CD14-positive monocyte (primary cell): ENCODE results near the gene RANBP10. TPM values are rescaled to one million over a fixed set of nuclear protein-coding genes. Genes with fewer than 3 reads are reported as not detected.
A peak's percentile ranks its signal among the peaks of the same experiment; 100 is the strongest.

Experiments used
- DNase-seq, 3 donors: peaks; one replicate each; pipeline ENCODE4 v3.0.0-alpha.2; 2011 to 2022
- H2AFZ ChIP-seq: 2 replicates; pipeline ENCODE4 v1.6.0; 2012; ENCODE audit warnings: mild to moderate bottlenecking, low read depth, low read length, inconsistent platforms; ENCODE audit not compliant: insufficient read depth, poor library complexity, severe bottlenecking
- H3K27ac ChIP-seq, 2 donors: 1 replicate in 1 of 2; 2 replicates in 1 of 2; pipeline ENCODE4 v1.5.1; 2012 to 2013; ENCODE audit warnings: low read length in 2 of 2, control low read depth in 1 of 2, inconsistent platforms in 1 of 2, low read depth in 1 of 2, mild to moderate bottlenecking in 1 of 2
- H3K27me3 ChIP-seq, 2 donors: one replicate each; pipeline versions ENCODE4 v1.6.0 to v1.6.1; 2011 to 2013; ENCODE audit warnings: low read length in 2 of 2; ENCODE audit not compliant: control insufficient read depth in 2 of 2, insufficient read depth in 2 of 2
- H3K36me3 ChIP-seq, 2 donors: replicated peaks in 1 of 2; 1 replicate in 1 of 2; 2 replicates in 1 of 2; pipeline versions ENCODE4 v1.5.1 to v1.6.1; 2012 to 2013; ENCODE audit warnings: low read length in 2 of 2, control low read depth in 1 of 2, inconsistent platforms in 1 of 2, mild to moderate bottlenecking in 1 of 2; ENCODE audit not compliant: insufficient read depth in 2 of 2, control insufficient read depth in 1 of 2
- H3K4me1 ChIP-seq, 2 donors: 1 replicate in 1 of 2; 2 replicates in 1 of 2; pipeline versions ENCODE4 v1.5.1 to v1.6.1; 2012 to 2013; ENCODE audit warnings: low read length in 2 of 2, control low read depth in 1 of 2, inconsistent platforms in 1 of 2, mild to moderate bottlenecking in 1 of 2, moderate library complexity in 1 of 2; ENCODE audit not compliant: insufficient read depth in 2 of 2, control insufficient read depth in 1 of 2
- H3K4me2 ChIP-seq: replicated peaks from 2 replicates; pipeline ENCODE3; 2012; ENCODE audit warnings: low read length, moderate library complexity, mild to moderate bottlenecking; ENCODE audit not compliant: poor library complexity, severe bottlenecking; ENCODE audit errors: extremely low read depth
- H3K4me3 ChIP-seq, 3 experiments: fragments of 200-600 bp in 1 of 3; sonication (generic) in 1 of 3; replicated peaks in 1 of 3; 1 replicate in 2 of 3; 2 replicates in 1 of 3; pipeline ENCODE4 v1.5.1; 2011 to 2013; ENCODE audit warnings: low read length in 3 of 3, mild to moderate bottlenecking in 3 of 3, control low read depth in 2 of 3, low read depth in 2 of 3, inconsistent platforms in 1 of 3, moderate library complexity in 1 of 3
- H3K79me2 ChIP-seq: 2 replicates; pipeline ENCODE4 v1.6.0; 2012; ENCODE audit warnings: mild to moderate bottlenecking, control low read depth, inconsistent platforms, low read length, moderate library complexity; ENCODE audit not compliant: insufficient read depth
- H3K9ac ChIP-seq: 2 replicates; pipeline ENCODE4 v1.6.0; 2017; ENCODE audit warnings: low read length, mild to moderate bottlenecking; ENCODE audit not compliant: insufficient read depth, poor library complexity, severe bottlenecking
- H3K9me3 ChIP-seq, 2 donors: replicated peaks in 1 of 2; 1 replicate in 1 of 2; 2 replicates in 1 of 2; pipeline versions ENCODE4 v1.5.1 to v1.6.1; 2012 to 2013; ENCODE audit warnings: low read length in 2 of 2, control low read depth in 1 of 2; ENCODE audit not compliant: control insufficient read depth in 1 of 2, insufficient read depth in 1 of 2
- H4K20me1 ChIP-seq: 2 replicates; pipeline ENCODE4 v1.6.0; 2012; ENCODE audit warnings: mild to moderate bottlenecking, low read length, control low read depth, moderate library complexity; ENCODE audit not compliant: insufficient read depth
- H3K27ac Mint-ChIP-seq, 7 donors: one replicate each; pipeline ENCODE4 v1.8.0; 2020; ENCODE audit warnings: mild to moderate bottlenecking in 7 of 7, mixed read lengths in 7 of 7, moderate library complexity in 6 of 7, inconsistent platforms in 2 of 7
- H3K27me3 Mint-ChIP-seq, 3 donors: one replicate each; pipeline ENCODE4 v1.8.0; 2021 to 2022; ENCODE audit warnings: low read depth in 3 of 3, mild to moderate bottlenecking in 3 of 3, mixed read lengths in 3 of 3, moderate library complexity in 3 of 3, inconsistent platforms in 1 of 3
- H3K36me3 Mint-ChIP-seq, 2 donors: one replicate each; pipeline ENCODE4 v1.8.0; 2020; ENCODE audit warnings: mixed read lengths in 2 of 2, inconsistent platforms in 1 of 2, mild to moderate bottlenecking in 1 of 2
- H3K4me1 Mint-ChIP-seq: one replicate; pipeline ENCODE4 v1.8.0; 2020; ENCODE audit warnings: mild to moderate bottlenecking, mixed read lengths
- H3K4me3 Mint-ChIP-seq, 2 donors: one replicate each; pipeline ENCODE4 v1.8.0; 2020; ENCODE audit warnings: mild to moderate bottlenecking in 2 of 2, mixed read lengths in 2 of 2, moderate library complexity in 1 of 2
- H3K9me3 Mint-ChIP-seq, 7 donors: one replicate each; pipeline ENCODE4 v1.8.0; 2020 to 2022; ENCODE audit warnings: mixed read lengths in 7 of 7, mild to moderate bottlenecking in 6 of 7, moderate library complexity in 6 of 7, inconsistent platforms in 2 of 7
- WGBS: methylation state at CpG from one replicate; pipeline ENCODE4 v1.1.5; 2013; ENCODE audit warnings: missing lambda C conversion rate; ENCODE audit not compliant: insufficient coverage; 5-methylcytosine and 5-hydroxymethylcytosine counted together
- intact Hi-C, 2 donors: fragments of 100-400 bp; cut with micrococcal nuclease; formaldehyde crosslinking; loops; one replicate each; pipeline versions ENCODE4 v1.15.0 to v1.15.1; 2023
- polyA plus RNA-seq, 3 donors: library from polyadenylated mRNA; depleted of rRNA in 1 of 3; unstranded in 2 of 3; stranded (reverse) in 1 of 3; fragments of 300-500 nt in 2 of 3; fragments of >200 nt in 1 of 3; fragmentation: Illumina TruSeq in 2 of 3; gene quantifications; 1 replicate in 2 of 3; 2 replicates in 1 of 3; pipeline ENCODE4 v1.2.3, GENCODE V29; 2012 to 2021
- TF ChIP-seq, protein P1 (sequence below): fragments of 200-600 bp; IDR thresholded peaks from one replicate; pipeline ENCODE4 v1.8.0; 2022; ENCODE audit warnings: antibody characterized with exemption, mild to moderate bottlenecking

The RANBP10 gene
- polyA plus RNA-seq, 3 donors: 6.4 to 16.7 (median 6.6) TPM

- H3K4me2 ChIP-seq: peak overlapping the region; percentile 99
- peak overlapping the region; percentile 95 for H2AFZ ChIP-seq
- Mint-ChIP-seq H3K27ac (peak overlapping the region in 6 of 7 donors; percentile 35 to 94 (median 54)), H3K27me3 (peaks cover 0 to 2% (median 0%) of the 10 kb centered on the region in 3 donors), H3K36me3 (peaks cover 7 to 10% of the 10 kb centered on the region in 2 donors), H3K4me1 (peaks cover 38% of the 10 kb centered on the region), H3K4me3 (peak overlapping the region; percentile 93 to 96), H3K9me3 (no peaks in the 10 kb centered on the region)
- no peak for DNase-seq
- H4K20me1 ChIP-seq: peaks cover 7% of the 10 kb centered on the region
- H3K27me3 ChIP-seq: no peaks in the 10 kb centered on the region
- H3K4me3 ChIP-seq: peak overlapping the region; percentile 65 to 98 (median 79)
- WGBS: 4% methylated on average over 9 of the region's 14 CpGs
- peaks cover 21% of the 10 kb centered on the region for H3K79me2 ChIP-seq
- H3K27ac ChIP-seq: peak overlapping the region in 1 of 2 donors; percentile 96
- TF ChIP-seq, protein P1, sequence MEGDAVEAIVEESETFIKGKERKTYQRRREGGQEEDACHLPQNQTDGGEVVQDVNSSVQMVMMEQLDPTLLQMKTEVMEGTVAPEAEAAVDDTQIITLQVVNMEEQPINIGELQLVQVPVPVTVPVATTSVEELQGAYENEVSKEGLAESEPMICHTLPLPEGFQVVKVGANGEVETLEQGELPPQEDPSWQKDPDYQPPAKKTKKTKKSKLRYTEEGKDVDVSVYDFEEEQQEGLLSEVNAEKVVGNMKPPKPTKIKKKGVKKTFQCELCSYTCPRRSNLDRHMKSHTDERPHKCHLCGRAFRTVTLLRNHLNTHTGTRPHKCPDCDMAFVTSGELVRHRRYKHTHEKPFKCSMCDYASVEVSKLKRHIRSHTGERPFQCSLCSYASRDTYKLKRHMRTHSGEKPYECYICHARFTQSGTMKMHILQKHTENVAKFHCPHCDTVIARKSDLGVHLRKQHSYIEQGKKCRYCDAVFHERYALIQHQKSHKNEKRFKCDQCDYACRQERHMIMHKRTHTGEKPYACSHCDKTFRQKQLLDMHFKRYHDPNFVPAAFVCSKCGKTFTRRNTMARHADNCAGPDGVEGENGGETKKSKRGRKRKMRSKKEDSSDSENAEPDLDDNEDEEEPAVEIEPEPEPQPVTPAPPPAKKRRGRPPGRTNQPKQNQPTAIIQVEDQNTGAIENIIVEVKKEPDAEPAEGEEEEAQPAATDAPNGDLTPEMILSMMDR: no peak
- H3K36me3 ChIP-seq: peaks cover 3 to 6% of the 10 kb centered on the region in 2 donors
- H3K9ac ChIP-seq: peak overlapping the region; percentile 83
- intact Hi-C loops: loop anchor here (5.0 kb wide), 3 partner anchors 46 to 364 kb away; partner anchors contain the start of genes C16orf86 (in 1 of the 2) and ENKD1 (in 1 of the 2)
- no peaks in the 10 kb centered on the region for H3K9me3 ChIP-seq
- H3K4me1 ChIP-seq: peaks cover 23 to 34% of the 10 kb centered on the region in 2 donors
These were observed 87.7 kb downstream of the RANBP10 start for GRCh38 chr16:67718668-67719047.

DNA sequence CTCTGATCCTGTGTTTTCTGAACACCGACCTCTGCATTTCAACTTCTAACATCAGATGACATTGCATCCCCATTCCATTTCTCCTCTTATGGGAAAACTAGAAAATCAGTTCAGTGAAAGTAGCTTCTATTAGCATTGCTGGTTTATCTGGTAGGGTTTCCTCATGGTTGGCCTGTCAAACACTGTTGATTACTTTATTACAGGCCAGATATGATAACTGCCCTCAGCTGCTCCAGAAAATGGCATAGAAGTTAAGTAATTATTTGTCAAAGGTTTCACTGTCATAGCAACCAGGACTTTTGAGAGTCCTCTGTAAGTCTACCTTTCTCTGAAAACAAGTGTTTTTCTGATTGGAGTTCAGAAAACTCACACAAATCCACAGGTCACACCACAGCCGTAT, 90.3 kb downstream of the RANBP10 start:
- 90% methylated on average over 1 of the region's 2 CpGs for WGBS
- H3K4me3 ChIP-seq: no peak overlapping the region
- no peaks in the 10 kb centered on the region for H3K27me3 Mint-ChIP-seq
- intact Hi-C loops: loop anchor here (5.0 kb wide), 3 partner anchors 44 to 366 kb away; partner anchors contain the start of genes C16orf86 (in 1 of the 2) and ENKD1 (in 1 of the 2)
- no peak overlapping the region for H3K27ac ChIP-seq
- no peaks in the 10 kb centered on the region for H3K9me3 ChIP-seq
- H4K20me1 ChIP-seq: peaks cover 14% of the 10 kb centered on the region
- no peak overlapping the region for H2AFZ ChIP-seq
- H3K27me3 ChIP-seq: no peaks in the 10 kb centered on the region
- H3K36me3 Mint-ChIP-seq: peaks cover 3 to 11% of the 10 kb centered on the region in 2 donors
- no peak overlapping the region for H3K4me2 ChIP-seq
- H3K79me2 ChIP-seq: peaks cover 27% of the 10 kb centered on the region
- no peak overlapping the region for H3K4me3 Mint-ChIP-seq
- no peak overlapping the region for H3K27ac Mint-ChIP-seq
- no peak overlapping the region for H3K9ac ChIP-seq
- TF ChIP-seq, protein P1: no peak
- no peaks in the 10 kb centered on the region for H3K9me3 Mint-ChIP-seq
- peaks cover 48% of the 10 kb centered on the region for H3K4me1 Mint-ChIP-seq
- no peaks in the 10 kb centered on the region for H3K36me3 ChIP-seq
- peaks cover 29 to 42% of the 10 kb centered on the region in 2 donors for H3K4me1 ChIP-seq
- no peak for DNase-seq
